K562 (cell line): ENCODE results near the gene ZNF597.

Source experiments
- BDP1 ChIP-seq: IDR thresholded peaks from 3 replicates; pipeline ENCODE4 v1.6.1; 2011; ENCODE audit not compliant: insufficient read length, insufficient read depth
- HLTF ChIP-seq: fragments of 450-650 bp; IDR thresholded peaks from 2 replicates; pipeline ENCODE4 v1.6.1; 2016
- KLF1 ChIP-seq: fragments of 450-650 bp; IDR thresholded peaks from 2 replicates; pipeline ENCODE4 v1.6.1; 2016; ENCODE audit warnings: missing genetic modification characterization, missing compliant biosample characterization
- PRDM10 ChIP-seq: fragments of 450-650 bp; IDR thresholded peaks from 2 replicates; pipeline ENCODE4 v1.6.1; 2018; ENCODE audit not compliant: partially characterized antibody
- YY1 ChIP-seq, 3 experiments: IDR thresholded peaks; 2 replicates each; pipeline ENCODE4 v1.6.1; 2011; ENCODE audit warnings: low read length in 2 of 3, mild to moderate bottlenecking in 2 of 3, moderate library complexity in 2 of 3, borderline replicate concordance in 1 of 3, control low read depth in 1 of 3, low read depth in 1 of 3; ENCODE audit not compliant: insufficient read depth in 3 of 3, insufficient replicate concordance in 2 of 3, control insufficient read depth in 1 of 3, insufficient read length in 1 of 3; ENCODE audit errors: extremely low read depth in 1 of 3
- ZNF644 ChIP-seq: fragments of 200-800 bp; sonication (Bioruptor generic); IDR thresholded peaks from 2 replicates; pipeline ENCODE4 v1.6.1; 2016; ENCODE audit warnings: low read depth, missing genetic modification characterization, missing compliant biosample characterization

- TF ChIP-seq YY1 (IDR thresholded peaks at IDR 0.05; ENCODE audit: borderline replicate concordance in 1 of 3, control insufficient read depth in 1 of 3, extremely low read depth in 1 of 3, insufficient read depth in 3 of 3, insufficient read length in 1 of 3, insufficient replicate concordance in 2 of 3, low read depth in 1 of 3, low read length in 2 of 3) (no peak), ZNF644 (tag) (no peak), BDP1 (no peak), HLTF (no peak), PRDM10 (no peak), KLF1 (tag) (no peak)
These were observed 41.2 kb upstream of the ZNF597 start for GRCh38 chr16:3484318-3485096.
